Right lobe of liver (tissue), 4 donors: Measurements from ENCODE around the gene OR51A4.

Source experiments
- CTCF ChIP-seq, 4 donors: fragments of 200-600 bp in 3 of 4; fragments of 450-650 bp in 1 of 4; IDR thresholded peaks; one replicate each; pipeline versions ENCODE4 v1.5.1 to v1.8.0; 2016 to 2022; ENCODE audit warnings: antibody characterized with exemption in 4 of 4, mild to moderate bottlenecking in 2 of 4
- POLR2A ChIP-seq: fragments of 450-650 bp; IDR thresholded peaks from one replicate; pipeline ENCODE4 v1.6.1; 2017; ENCODE audit warnings: antibody characterized with exemption, mild to moderate bottlenecking
- donor health status: DM: no; HTN: no; CAD: no.
- donor health status: DM: no; HTN: no; CAD: no.
- donor health status: DM: no; HTN: yes; CAD: no.

DNA sequence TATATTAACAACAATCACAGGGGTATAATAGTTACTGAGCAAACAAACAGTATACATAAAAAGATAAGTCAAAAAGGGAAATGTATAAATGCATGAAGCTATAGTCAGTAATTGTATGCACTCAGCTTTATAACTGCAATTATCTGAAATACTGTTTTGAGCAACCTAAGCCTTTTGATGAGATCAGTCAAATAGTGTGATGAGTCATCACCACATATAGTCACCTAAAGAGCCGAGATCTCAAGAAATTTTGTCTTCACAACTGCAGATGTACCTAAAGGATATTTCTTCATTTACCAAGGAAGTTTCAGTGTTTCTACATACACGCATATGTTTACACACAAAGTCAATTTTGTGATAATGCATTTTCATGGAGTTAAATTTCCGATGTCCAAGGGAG lies 13.5 kb upstream of the OR51A4 start:
- TF ChIP-seq POLR2A (no peak), CTCF (IDR thresholded peaks at IDR 0.05) (no peak)
